Measurements from ENCODE around the gene MYCN. TPM values are rescaled to one million over a fixed set of nuclear protein-coding genes. Genes with fewer than 3 reads are reported as not detected.

The MYCN gene
- total and polyA plus RNA-seq, 2 donors (not counting 3 experiments of a cell fraction or from before 2014, with no cell fraction given) = 0.47 to 6.8 TPM

DNA sequence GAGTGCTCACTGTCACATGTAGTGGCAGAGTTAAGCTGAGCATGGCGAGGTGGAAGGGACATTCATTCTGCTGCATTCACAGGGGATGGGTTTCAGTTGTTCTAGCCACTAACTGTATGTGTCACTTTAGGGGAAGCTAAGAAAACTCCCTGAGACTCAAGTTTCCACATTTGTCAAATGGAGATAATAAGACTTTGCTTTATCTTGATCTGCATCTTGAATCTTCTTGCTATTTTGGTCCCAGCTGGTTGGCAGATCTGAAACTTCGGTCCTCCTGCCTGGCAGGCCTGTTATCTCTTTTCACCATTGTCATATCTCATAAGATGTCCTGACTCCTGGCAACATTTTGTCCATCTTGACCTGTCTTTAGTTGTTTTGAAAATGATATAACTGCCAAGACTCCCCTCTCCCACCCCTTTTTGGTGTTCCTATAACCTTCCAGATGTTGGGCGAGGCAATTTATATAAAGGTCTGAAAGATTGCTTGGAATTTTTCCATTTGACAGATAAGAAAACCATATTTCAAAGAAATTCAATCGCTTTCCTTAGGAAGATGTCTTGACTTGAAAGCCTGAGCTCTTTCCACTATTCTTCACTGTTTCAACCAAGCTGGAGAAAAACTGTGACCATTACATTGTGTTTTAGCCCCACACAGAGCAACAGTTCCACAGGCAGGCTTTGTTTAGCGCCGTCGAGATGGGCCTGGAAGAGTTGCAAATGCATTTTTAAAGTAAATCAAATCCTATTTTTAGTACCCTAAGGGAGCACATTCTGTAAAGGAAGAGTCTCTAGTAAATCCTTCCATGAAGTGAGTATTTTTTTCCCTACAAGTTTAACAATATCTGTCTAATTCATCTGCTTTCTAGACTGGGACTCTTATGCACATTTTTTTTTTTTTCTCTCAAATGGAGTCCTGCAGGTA, 33.4 kb downstream of the MYCN start:
- Histone ChIP-seq H3K4me1 (ENCODE audit: control insufficient read depth, extremely low read depth, insufficient read depth, low read length) (no peaks in the 10 kb centered on the region), H3K4me3 (replicated peaks in 1 of 3; ENCODE audit: insufficient read depth in 1 of 3, low read depth in 1 of 3, low read length in 3 of 3) (no peak overlapping the region), H3K79me2 (ENCODE audit: control insufficient read depth, insufficient read depth, low read length) (no peaks in the 10 kb centered on the region), H3K4me2 (ENCODE audit: insufficient read depth, low read length) (no peak overlapping the region), H3K27ac (ENCODE audit: insufficient read depth, low read depth, low read length) (no peak overlapping the region), H2AFZ (ENCODE audit: low read depth, low read length) (no peak overlapping the region), H3K9me1 (replicated peaks; ENCODE audit: control insufficient read depth, extremely low read depth, insufficient read depth, low read length) (no peaks in the 10 kb centered on the region), H4K20me1 (replicated peaks; ENCODE audit: control insufficient read depth, extremely low read depth, insufficient read depth, low read length) (no peaks in the 10 kb centered on the region), H3K9me3 (replicated peaks; ENCODE audit: control insufficient read depth, insufficient read depth, low read length) (no peaks in the 10 kb centered on the region), H3K36me3 (ENCODE audit: control insufficient read depth in 2 of 2, extremely low read depth in 1 of 2, insufficient read depth in 2 of 2, low read length in 2 of 2) (no peaks in the 10 kb centered on the region), H3K27me3 (ENCODE audit: control insufficient read depth in 2 of 2, insufficient read depth in 2 of 2, low read length in 2 of 2) (no peaks in the 10 kb centered on the region), H3K9ac (replicated peaks; ENCODE audit: extremely low read depth, insufficient read depth, low read length) (no peak overlapping the region)
- ChIA-PET CTCF (no interaction called here), POLR2A (no interaction called here)
- no peak for TF ChIP-seq GATA2 (IDR thresholded peaks at IDR 0.05; ENCODE audit: insufficient read depth, insufficient read length, low read depth, low read length)
- no peak for DNase-seq (ENCODE audit: low read depth, low spot score)
- no peak for FAIRE-seq
- BruUV-seq (replicated peaks) = no TSS peak
- dilution Hi-C loops (cut with MboI; ENCODE audit: extremely low pct_ligation_motif_present, low sequenced_read_pairs) = no loop called here
- intact Hi-C loops (cut with micrococcal nuclease) = no loop called here

DNA sequence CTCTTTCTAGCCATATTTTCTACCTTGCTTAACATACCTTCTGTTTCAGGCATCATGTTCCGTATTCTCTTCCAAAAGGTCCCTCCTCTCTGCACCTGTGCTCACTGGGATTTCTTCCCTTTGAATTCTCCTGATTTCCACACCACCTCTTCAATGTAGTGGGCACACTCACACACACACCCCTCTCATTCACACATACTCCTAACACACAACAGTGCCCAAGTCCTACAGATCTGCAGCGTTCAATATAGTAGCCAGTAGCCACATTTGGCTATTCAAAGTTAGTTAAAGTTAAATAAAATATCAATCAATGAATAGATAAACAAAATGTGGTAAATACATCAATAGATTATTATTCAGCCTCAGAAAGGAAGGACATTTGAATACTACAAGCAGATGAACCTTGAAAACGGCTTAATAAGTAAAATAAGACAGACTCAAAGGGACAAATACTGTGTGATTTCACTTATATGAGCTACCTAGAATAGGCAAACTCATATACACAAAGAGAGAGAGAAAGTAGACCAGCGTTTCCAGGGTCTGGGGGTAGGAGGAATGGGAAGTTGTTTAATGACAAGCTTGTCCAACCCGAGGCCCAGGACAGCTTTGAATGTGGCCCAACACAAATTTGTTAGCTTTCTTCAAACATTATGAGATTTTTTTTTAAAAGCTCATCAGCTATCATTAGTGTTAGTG, 34.4 kb downstream of the MYCN start:
- no peaks in the 10 kb centered on the region for H4K20me1 ChIP-seq (replicated peaks; ENCODE audit: control insufficient read depth, extremely low read depth, insufficient read depth, low read length)
- BruUV-seq (replicated peaks) = no TSS peak
- intact Hi-C loops (cut with micrococcal nuclease) = no loop called here
- H2AFZ ChIP-seq (ENCODE audit: low read depth, low read length) = no peak overlapping the region
- no peak overlapping the region for H3K4me3 ChIP-seq (replicated peaks in 1 of 3; ENCODE audit: insufficient read depth in 1 of 3, low read depth in 1 of 3, low read length in 3 of 3)
- no peaks in the 10 kb centered on the region for H3K27me3 ChIP-seq (ENCODE audit: control insufficient read depth in 2 of 2, insufficient read depth in 2 of 2, low read length in 2 of 2)
- no peaks in the 10 kb centered on the region for H3K36me3 ChIP-seq (ENCODE audit: control insufficient read depth in 2 of 2, extremely low read depth in 1 of 2, insufficient read depth in 2 of 2, low read length in 2 of 2)
- DNase-seq (ENCODE audit: low read depth, low spot score) (no peak), FAIRE-seq (no peak)
- no peaks in the 10 kb centered on the region for H3K9me3 ChIP-seq (replicated peaks; ENCODE audit: control insufficient read depth, insufficient read depth, low read length)
- H3K4me1 ChIP-seq (ENCODE audit: control insufficient read depth, extremely low read depth, insufficient read depth, low read length) = no peaks in the 10 kb centered on the region
- no peak overlapping the region for H3K4me2 ChIP-seq (ENCODE audit: insufficient read depth, low read length)
- H3K9me1 ChIP-seq (replicated peaks; ENCODE audit: control insufficient read depth, extremely low read depth, insufficient read depth, low read length) = no peaks in the 10 kb centered on the region
- TF ChIP-seq FOS (IDR thresholded peaks at IDR 0.05; ENCODE audit: borderline replicate concordance, insufficient read depth, low read length) (no peak), MYC (IDR thresholded peaks at IDR 0.05; ENCODE audit: low read depth, low read length) (no peak), POLR2AphosphoS5 (IDR thresholded peaks at IDR 0.05; ENCODE audit: insufficient read depth, low read depth, low read length) (no peak), JUN (IDR thresholded peaks at IDR 0.05; ENCODE audit: borderline replicate concordance, insufficient read depth, insufficient read length, low read depth) (no peak), POLR2A (IDR thresholded peaks at IDR 0.05; ENCODE audit: low read depth, low read length) (no peak), GATA2 (IDR thresholded peaks at IDR 0.05; ENCODE audit: insufficient read depth, insufficient read length, low read depth, low read length) (no peak), EZH2 (IDR thresholded peaks at IDR 0.05; ENCODE audit: borderline replicate concordance, low read depth, low read length, severe bottlenecking) (no peak)
- TF ChIP-seq, protein P1, sequence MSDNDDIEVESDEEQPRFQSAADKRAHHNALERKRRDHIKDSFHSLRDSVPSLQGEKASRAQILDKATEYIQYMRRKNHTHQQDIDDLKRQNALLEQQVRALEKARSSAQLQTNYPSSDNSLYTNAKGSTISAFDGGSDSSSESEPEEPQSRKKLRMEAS (IDR thresholded peaks at IDR 0.05; ENCODE audit: insufficient read depth, insufficient read length) = no peak
- TF ChIP-seq, protein P2, sequence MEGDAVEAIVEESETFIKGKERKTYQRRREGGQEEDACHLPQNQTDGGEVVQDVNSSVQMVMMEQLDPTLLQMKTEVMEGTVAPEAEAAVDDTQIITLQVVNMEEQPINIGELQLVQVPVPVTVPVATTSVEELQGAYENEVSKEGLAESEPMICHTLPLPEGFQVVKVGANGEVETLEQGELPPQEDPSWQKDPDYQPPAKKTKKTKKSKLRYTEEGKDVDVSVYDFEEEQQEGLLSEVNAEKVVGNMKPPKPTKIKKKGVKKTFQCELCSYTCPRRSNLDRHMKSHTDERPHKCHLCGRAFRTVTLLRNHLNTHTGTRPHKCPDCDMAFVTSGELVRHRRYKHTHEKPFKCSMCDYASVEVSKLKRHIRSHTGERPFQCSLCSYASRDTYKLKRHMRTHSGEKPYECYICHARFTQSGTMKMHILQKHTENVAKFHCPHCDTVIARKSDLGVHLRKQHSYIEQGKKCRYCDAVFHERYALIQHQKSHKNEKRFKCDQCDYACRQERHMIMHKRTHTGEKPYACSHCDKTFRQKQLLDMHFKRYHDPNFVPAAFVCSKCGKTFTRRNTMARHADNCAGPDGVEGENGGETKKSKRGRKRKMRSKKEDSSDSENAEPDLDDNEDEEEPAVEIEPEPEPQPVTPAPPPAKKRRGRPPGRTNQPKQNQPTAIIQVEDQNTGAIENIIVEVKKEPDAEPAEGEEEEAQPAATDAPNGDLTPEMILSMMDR (IDR thresholded peaks at IDR 0.05; ENCODE audit: extremely low read depth in 1 of 2, insufficient read depth in 1 of 2, low read depth in 1 of 2, low read length in 2 of 2) = no peak
- dilution Hi-C loops (cut with MboI; ENCODE audit: extremely low pct_ligation_motif_present, low sequenced_read_pairs) = no loop called here
- H3K27ac ChIP-seq (ENCODE audit: insufficient read depth, low read depth, low read length) = no peak overlapping the region
- CTCF ChIA-PET = no interaction called here
- H3K79me2 ChIP-seq (ENCODE audit: control insufficient read depth, insufficient read depth, low read length) = no peaks in the 10 kb centered on the region
- H3K9ac ChIP-seq (replicated peaks; ENCODE audit: extremely low read depth, insufficient read depth, low read length) = no peak overlapping the region
- POLR2A ChIA-PET = no interaction called here

Measured in endothelial cell of umbilical vein (primary cell).